T-helper 2 cell treated with Interferon-gamma antibody and Interleukin-4, amounts not matched to agents 100 ng/mL and 5 ng/mL, for 36 hours (primary cell): ENCODE data around the gene TRIM15. TPM values are rescaled to one million over a fixed set of nuclear protein-coding genes. Genes with fewer than 3 reads are reported as not detected.

Source experiments
- intact Hi-C: fragments of 100-400 bp; cut with micrococcal nuclease; formaldehyde crosslinking; loops from one replicate; pipeline ENCODE4 v1.15.1; 2023
- total RNA-seq: library from RNA; stranded (reverse); gene quantifications from 2 replicates; pipeline ENCODE4 v1.2.3, GENCODE V29; 2022

TRIM15 gene
- total RNA-seq, 1 donor from 2014 or later = 0.25 TPM

DNA sequence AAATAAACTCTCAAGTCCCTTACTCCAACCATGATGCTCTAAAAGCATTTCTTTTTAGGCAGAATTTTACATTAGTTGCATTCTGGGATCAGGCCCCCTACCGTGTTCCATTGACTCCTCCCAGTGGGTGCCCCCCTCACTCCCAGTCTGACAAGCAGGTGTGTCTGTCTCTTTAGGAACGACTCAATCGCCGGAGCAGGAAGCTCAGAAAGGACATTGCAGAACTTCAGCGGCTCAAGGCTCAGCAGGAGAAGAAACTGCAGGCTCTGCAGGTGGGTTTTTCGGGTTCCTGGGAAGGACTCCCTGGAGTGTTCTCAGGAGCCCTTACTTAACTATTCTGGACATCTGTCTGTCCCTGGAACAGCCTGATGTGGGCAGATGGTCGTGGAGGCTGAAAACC lies 17.5 kb upstream of the TRIM15 start:
- intact Hi-C loops = no loop called here

- intact Hi-C loops = no loop called here
Measured at GRCh38 chr6:30147096-30147495, 16.2 kb upstream of the TRIM15 start.

DNA sequence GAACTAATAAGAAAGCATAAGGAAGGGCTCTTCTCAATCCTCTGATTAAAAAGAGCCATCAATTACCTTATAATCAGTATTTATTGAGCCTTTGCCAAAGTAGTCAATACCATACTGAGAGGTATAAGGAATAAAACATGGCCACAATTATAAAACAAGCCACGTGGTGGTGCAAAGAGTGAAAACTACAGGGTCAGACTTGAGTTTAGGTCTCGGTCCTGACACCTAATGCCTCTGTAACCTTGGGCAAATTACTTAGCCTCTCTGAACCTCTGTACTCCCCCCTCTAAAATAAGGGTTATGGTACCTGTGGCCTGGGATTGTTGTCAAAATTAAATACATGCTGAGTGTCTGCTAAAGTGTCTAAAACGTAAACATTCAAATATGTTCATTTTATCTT lies 14.1 kb upstream of the TRIM15 start:
- intact Hi-C loops = no loop called here

DNA sequence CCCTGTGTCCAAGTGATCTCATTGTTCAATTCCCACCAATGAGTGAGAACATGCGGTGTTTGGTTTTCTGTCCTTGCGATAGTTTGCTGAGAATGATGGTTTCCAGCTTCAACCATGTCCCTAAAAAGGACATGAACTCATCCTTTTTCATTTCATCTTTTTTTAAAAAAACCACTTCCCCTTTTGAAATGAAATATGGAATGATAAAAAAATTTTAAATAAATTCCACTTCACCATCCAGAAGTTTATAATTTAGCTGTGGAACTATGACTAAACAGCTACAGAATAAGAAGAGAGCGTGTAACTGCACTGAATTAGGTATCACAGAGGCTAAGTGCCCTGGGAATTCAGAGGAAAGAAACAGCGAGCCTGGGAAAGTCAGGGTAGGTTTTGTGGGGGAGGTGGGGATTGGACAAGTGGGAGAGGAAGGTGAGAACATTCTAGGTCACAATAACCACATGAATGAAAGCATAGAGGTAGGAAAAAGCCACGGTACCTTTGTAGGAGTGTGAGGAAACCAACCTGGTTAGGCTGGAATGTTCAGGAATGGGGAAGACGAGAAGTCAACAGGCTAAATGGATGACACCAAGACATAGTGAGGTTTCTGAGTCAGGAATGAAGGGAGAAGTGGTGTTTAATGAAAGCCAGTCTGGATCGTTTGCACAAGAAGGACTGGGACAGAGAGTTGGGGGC lies 13.3 kb upstream of the TRIM15 start:
- intact Hi-C loops = no loop called here

DNA sequence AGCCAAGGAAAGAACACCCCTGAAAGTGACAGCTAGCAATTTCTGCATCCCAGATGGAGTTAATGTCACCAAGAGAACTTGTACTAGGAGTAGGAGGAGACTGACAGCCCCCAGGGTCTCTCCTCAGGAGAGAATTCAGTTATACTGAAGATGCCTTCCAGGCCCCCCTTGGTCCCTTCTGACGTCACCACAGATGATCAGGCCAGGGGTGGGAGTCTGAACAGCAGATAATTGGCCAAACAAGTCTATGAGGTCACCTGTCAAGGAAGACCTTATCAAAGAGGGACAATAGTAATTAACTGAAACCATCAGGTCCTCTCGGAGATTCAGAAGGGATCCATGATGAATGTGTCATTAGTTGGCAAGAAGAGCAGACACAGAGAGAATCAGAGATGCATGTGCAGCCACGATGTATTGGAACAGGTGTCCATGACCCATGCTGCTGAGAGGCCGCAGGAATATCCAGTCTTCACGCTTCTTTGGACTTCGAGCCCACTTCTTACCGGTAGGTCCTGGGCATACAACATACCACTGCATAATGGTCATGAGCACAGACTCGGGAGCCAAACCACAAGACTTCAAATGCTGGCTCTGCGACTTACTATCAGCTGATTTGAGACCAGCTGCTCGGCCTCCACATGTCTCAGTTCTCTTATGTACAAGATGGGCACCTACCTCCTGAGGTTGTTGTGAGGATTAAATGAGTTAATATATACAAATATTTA lies 12.5 kb upstream of the TRIM15 start:
- intact Hi-C loops = no loop called here

DNA sequence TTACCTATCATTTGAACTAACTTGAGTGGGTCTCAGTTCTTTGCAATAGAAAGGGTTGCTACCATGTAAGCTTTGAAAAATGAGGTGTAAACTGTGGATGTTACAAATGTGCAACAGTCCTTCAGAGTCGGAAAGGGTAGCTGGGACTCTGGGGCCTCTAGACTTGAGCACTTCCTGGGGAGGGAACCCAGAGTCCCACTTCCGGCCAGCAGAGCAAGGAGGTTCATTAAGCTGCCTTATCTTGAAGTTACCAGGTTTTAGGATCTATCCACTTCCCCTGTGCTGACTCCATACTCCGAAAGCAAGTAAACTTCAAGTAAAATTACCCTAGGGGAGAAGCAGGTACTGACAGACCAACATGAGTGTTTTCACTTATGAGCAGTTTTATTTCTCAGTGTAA lies 11.8 kb upstream of the TRIM15 start:
- intact Hi-C loops = no loop called here

DNA sequence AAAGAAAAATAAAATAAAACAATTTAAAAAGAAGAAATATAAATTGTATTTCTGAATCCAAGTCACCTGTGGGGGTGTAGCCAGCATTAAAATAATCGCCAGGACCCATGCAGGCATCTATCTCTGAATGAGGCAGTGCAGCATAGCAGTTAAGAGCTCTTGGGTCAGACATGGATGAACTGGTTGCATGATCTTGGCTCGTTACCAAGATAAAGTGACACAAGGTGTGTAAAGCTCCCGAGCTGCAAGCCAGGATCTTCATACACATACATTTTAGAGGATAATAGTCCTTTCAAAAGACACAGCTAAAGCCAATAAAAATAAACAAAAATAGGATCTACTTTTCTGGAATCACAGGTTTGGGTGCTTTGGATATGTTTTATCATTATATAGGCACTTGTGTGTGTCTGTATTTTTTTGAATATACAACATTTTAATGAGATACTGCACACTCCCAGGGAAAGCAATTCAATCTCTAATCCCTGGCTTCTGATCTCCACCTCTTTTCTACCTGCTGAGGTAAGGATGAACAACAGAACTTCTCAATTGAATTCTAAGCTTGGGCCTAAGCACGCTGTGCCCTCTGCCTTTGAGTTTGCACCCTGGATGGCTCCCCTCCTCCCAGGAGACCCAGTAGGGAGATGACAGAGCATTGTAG lies 11.2 kb upstream of the TRIM15 start:
- intact Hi-C loops = no loop called here

DNA sequence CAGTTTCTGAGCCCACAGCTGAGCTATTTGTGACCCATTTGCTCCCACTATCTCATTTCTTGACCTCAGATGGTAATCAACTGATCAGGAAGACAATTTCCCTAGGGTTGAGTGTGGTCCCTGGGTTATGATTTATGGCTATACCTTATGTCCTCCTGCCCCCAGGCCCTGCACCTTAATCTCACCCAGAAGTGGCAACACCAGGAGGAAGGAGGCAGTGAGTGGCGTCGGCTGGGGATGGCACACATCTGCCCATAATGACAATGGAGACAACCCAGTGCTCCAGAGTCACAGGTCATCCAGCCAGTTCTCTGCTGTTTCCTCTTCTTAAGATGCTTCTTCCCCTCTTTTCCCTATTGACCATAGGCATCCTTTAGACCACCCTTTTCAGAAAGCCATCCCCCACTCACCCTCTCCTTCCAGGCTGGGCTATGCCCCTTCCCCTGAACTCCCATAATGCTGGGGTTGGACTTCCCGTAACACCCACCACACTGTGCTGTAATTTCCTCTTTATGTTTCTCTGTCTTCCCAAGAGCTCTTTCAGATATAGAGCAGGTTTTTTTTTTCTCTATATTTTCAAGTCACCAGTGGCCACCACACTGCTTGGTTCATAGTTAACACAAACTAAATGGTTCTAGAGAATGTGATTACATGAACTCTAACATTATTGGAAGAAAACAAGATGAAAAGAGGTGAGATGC lies 10.3 kb upstream of the TRIM15 start:
- intact Hi-C loops = no loop called here

DNA sequence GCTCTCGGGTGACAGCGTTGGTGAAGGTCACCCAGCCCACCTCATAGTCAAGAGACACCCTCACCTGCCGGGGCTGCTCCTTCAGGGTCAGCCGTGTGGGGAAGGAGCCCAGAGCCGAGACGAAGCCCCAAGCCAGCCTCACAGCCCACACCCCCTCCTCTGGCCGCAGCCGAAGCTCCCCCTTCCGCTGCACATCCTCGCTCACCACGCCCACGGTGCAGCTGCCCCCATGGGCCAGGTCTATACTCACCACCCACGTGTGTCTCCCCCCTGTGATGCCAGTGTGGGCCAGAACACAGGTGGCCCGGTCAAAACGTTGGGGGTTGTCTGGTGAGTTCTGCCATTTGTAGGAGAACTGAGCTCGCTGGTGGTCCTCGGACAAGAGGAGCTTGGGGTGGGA lies 9.3 kb upstream of the TRIM15 start:
- intact Hi-C loops = no loop called here

- intact Hi-C loops = no loop called here
Measured at GRCh38 chr6:30154709-30155519, 8.4 kb upstream of the TRIM15 start.

DNA sequence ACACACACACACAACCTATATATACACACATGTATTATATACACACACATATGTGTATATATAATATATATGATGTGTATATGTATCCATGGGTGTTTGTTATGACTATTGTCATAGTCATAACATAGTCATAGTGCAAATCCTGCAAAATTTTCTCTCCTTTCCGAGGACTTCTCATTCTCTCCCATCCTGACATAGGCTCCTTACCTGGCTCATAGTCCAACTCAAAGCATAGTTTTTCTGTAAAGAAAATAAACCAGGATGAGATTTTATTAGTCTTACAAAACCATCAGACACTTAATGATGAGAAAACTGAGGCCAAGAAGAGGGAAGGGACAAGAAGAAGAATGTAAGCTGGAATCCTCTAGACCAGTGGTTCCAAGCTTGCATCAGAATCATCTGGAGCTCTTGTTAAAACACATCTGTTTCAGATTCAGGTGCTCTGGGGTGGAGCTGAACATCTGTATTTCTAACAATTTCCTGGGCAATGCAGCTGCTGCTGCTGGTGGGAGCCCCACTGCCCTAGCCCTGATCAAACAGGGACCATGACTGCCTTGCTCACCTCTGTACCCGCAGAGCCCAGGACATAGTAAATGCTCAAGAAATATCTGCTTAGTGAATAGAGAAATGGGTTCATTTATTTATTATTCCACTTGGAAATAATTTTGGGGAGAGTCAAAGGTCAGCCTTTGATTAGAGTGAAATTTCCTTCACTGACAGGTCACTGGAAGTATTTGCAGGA lies 7.7 kb upstream of the TRIM15 start:
- intact Hi-C loops = no loop called here

DNA sequence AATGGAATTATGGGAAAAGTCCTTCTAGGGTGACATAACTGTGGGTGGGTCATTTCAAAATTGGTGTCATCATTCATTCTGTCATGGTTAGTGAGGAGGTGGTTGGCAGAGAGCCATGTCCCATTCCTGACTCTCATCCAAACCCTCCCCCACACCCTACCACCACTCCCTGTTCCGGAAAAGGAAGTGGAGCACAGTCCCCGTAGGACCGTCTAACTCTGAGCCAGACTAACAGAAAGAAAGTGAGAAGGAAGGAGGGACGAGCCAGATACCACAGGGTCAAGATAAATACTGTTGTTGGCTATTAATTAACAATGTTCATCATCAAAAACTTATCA lies 7.1 kb upstream of the TRIM15 start:
- intact Hi-C loops = no loop called here

DNA sequence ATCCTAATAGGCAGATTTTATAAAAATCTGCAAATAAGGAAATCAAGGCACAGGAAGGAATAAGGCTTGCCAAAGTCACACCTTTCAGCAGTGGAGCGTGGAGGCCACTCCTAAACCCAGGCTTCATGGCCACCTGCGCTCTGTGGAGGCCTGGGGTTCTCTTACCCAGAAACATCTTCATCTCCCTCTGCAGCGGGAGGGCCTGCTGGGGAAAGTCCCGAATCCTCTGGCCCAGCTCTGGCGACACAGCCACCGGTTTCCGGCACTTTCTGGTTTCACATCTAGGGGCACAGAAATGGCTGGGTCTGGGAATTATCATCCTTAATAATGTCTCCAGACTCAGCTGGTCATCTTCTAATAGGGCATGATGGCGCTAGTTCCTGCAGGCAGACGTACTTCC lies 6.6 kb upstream of the TRIM15 start:
- intact Hi-C loops = no loop called here

- intact Hi-C loops = no loop called here
Measured at GRCh38 chr6:30157581-30157980, 5.8 kb upstream of the TRIM15 start.

DNA sequence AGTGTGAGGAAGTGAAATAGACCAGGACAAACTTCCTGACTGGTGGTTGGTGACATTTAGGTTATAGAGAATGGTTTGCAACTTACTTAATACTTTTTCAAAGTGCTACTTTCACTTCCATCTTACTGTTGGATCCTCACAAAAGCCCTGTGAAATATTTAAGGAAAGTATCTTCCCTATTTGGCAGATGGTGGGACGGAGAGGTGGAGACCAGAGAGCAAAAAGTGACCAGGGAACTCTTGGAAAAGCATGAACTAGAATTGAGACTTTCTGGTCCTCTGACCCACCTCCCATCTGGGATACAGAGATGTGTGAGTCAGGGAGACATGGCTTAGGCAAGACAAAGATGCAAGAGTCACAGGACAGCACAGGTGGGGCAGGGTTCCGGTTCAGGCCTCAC lies 5.3 kb upstream of the TRIM15 start:
- intact Hi-C loops = no loop called here

GRCh38 chr6:30158475-30159040 lies 4.8 kb upstream of the TRIM15 start:
- intact Hi-C loops = no loop called here

- intact Hi-C loops = no loop called here
Measured at GRCh38 chr6:30160008-30160784, 3.1 kb upstream of the TRIM15 start.

DNA sequence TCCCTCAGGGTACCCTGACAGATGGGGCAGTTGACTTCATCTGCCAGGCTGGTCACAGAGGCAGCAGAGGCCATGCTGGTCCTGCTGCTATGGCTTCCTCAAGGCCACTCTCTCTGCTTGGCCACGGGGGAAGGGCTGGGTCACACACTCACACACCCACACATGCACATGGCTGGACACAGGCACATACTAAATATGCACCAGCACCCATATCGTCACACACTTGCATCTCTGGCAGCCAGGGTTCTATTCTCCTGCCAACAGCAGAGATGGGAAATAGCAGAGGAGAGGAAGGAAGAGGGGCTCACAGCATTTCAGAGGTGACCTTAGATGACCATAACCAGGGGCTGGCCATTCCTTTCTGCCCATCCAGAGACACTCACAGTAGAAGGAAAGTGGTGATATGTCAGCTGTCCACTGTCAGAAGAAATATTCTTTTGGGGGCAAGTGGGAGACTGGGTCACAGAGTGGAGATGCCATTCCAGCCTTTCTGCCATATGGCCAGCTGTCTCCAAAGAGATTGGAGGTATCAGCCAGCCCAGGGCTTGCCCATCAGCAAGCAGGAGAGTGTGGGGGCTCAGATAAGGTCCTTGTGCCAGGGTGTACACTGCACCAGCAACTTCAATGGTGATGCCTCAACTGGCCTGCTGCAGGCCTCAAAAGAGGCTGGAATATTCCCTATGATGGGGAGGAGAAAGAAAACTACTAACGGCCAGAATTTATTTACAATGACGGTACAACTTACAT lies 2.4 kb upstream of the TRIM15 start, which contains the start of gene TRIM10:
TSS of gene TRIM10 (minus strand) at position 427 of the 747 bp plus-strand sequence. CDS start at position 74, 353 bp downstream.
- intact Hi-C loops = no loop called here
